GM21367 (cell line): Measurements from ENCODE around the gene UEVLD.

Experiments used
- ATAC-seq: cut with Tn5 transposase; IDR thresholded peaks from one replicate; pipeline ENCODE4 v1.9.1; 2021; ENCODE audit not compliant: unreplicated experiment

Gene UEVLD

DNA sequence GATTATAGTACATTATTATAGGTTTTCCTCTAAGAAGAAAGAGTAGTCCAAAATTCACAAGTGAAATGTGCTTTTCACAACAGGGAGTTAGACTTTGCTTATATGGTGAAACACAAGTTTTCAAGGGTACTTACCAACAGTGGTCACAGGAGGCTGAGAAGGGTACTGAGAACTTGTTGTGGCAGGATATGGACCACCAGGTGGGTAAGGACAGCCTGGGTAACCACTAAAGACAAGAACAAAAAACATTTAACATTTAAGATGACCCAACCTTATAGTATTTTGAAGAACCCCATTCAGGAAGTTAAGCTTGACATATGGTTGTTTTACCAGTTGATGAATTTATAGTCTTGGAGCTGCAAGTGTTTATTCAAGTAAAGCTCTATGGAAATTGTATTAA lies 86.2 kb downstream of the UEVLD start:
- ATAC-seq, result no peak

DNA sequence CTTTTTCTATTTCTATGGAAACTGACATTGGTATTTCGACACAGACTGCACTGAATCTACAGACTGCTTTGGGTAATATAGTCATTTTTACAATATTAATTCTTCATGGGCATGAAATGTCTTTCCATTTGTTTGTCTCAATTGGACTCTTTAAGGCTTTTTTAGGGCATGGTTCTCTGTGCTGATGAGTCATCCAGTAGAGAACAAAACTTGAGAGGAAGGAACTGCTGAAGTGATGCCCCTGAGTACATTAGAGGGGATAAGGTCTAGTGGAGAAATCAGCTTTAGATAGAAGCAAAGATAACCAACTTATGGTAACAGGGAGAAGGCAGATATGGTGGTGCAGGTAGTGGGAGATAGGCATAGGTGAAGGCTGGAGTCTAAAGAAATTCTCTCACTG lies 86.9 kb downstream of the UEVLD start:
- no peak for ATAC-seq

- no peak for ATAC-seq
Measured at GRCh38 chr11:18498039-18498438, 90.5 kb downstream of the UEVLD start.

- no peak for ATAC-seq
Measured at GRCh38 chr11:18495703-18496102, 92.8 kb downstream of the UEVLD start.

DNA sequence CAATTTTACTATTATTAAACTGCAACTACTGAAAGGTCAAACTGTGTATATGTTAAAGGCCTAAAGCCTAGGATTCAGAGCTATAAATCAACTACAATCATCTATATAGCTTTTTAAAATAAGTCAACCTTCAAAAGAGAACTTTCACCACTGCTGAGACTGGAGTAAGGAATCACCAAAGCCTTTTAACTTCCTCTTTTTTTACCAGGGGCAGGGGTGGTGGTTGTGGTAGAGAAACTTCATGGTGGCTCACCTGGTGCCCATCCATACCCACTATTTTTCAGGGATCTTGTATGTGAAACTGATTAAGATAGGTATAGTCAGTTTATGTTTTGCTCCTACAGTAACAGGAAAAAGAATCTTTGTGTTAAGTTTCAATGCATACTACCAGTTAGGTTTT lies 93.3 kb downstream of the UEVLD start:
- ATAC-seq, result no peak

- no peak for ATAC-seq
Measured at GRCh38 chr11:18493310-18493709, 95.2 kb downstream of the UEVLD start.

DNA sequence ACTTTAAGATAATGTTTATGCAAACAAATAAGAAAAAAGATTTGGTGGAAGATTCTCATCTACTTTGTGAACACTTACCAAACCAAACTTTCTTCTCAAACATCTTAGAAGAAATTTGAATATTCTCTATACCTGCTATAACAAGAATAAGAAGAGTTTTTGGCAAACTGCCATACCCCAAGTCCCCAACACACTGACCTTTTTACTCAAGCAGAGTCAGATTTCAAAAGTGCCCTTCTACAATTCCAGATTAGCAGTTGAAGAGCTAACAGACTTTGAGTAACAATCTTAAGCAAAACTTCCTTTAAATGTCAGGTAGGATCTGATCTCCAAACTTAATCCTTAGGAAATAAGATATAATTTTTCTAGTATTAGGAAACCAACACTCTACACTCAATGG lies 95.6 kb downstream of the UEVLD start:
- no peak for ATAC-seq

DNA sequence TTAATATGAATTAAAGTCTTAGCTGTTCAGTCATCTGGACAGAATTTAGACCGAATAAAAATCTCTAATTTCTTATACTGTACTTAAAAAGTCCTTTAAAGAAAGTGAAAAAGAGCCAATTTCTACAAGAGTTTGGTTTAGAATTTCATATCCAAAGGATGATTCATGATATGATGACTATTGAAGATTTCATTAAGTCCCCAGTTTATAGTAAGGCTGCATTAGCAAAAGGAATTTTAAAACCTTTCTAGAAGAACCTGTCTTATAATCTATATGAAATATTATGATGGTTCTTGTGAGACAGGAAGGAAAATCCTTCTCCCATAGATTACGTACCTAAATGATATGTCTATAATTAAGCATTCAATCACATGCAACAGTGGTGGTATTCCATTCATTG lies 96.6 kb downstream of the UEVLD start:
- ATAC-seq, result no peak

DNA sequence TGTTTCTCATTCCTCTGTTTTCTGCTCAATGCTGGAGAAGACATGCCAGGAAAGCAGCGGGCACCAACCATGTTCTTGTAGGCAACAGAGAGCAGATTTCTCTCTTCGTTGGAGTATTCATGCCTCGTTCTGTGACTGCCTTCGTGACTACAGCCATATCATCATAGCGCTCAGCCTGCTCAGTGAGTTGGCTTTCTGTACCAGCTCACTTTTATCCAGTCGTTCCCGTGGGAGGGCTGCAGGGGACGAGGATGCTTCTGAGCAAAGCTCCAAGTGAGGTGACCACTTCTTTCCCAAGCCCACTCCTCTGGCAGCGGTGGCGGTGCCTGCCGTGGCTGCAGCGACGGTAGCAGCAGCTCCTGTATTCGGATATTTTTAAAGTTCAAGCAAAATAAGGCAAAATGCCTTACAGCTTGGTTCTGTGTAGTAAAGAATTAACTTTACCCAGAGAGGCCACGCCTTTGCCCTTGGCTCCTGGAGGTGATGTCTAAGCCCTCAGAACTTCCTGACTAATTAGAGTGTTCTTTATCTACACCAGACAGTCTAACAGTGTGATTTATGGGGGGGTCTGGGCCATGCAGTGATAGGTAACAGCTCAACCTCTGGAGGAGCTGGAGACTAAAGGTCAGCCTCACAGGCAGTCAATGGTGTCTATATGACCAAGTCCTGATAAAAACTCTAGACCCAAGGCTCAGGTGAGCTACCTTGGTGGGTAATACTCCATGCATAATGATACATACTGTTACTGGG lies 97.6 kb downstream of the UEVLD start:
- ATAC-seq, result no peak

GRCh38 chr11:18490319-18490718 lies 98.2 kb downstream of the UEVLD start:
- ATAC-seq, result no peak

GRCh38 chr11:18485913-18486528 lies 102.5 kb downstream of the UEVLD start:
- ATAC-seq, result no peak
